ENCODE data around the gene RPL31. TPM values are rescaled to one million over a fixed set of nuclear protein-coding genes. Genes with fewer than 3 reads are reported as not detected.

Gene RPL31
- polyA plus RNA-seq, 4 donors: 2,275 to 7,641 (median 4,031) TPM

GRCh38 chr2:100976645-100977391 lies 25.3 kb upstream of the RPL31 start:
- DNase-seq (no peak), FAIRE-seq (no peak)
- WGBS, 3 donors: 78 to 91% (median 84%) methylated on average over 19 of the region's 19 CpGs
- Histone ChIP-seq H3K9me3 (ENCODE audit: control insufficient read depth in 2 of 2, insufficient read depth in 1 of 2, low read depth in 1 of 2, low read length in 1 of 2) (no peaks in the 10 kb centered on the region), H3K4me1 (ENCODE audit: control insufficient read depth in 3 of 3, insufficient read depth in 2 of 3, low read depth in 1 of 3, low read length in 2 of 3) (no peaks in the 10 kb centered on the region), H3K27me3 (ENCODE audit: control insufficient read depth in 3 of 3, insufficient read depth in 3 of 3, low read length in 3 of 3) (no peaks in the 10 kb centered on the region), H3K4me3 (ENCODE audit: low read depth in 1 of 3, low read length in 3 of 3) (no peak overlapping the region), H3K27ac (ENCODE audit: low read depth in 1 of 3, low read length in 2 of 3) (no peak overlapping the region), H3K36me3 (ENCODE audit: control insufficient read depth in 3 of 3, insufficient read depth in 2 of 3, low read depth in 1 of 3, low read length in 3 of 3) (peaks cover 2 to 49% (median 26%) of the 10 kb centered on the region in 3 donors)

DNA sequence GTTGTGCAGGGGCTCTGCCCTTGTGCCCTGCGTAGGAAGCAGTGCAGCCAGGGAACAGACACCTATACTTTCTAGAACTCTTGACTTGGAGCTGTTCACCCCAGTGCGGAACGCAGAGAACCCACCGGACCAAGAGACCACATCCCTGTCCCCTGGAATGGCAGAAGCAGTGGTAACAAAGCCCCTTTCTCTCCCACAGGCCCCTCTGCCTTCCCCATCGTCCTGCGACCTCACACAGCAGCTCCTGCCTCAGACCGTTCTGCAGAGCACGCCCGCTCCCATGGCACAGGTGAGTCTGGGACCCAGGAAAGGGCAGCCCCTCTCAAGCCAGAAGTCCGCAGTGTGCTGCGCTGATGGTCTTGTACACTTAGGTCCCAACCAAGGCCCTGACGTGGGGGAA lies 24.6 kb upstream of the RPL31 start:
- no peak overlapping the region for H3K27ac ChIP-seq (ENCODE audit: low read depth in 1 of 3, low read length in 2 of 3)
- H3K4me1 ChIP-seq (ENCODE audit: control insufficient read depth in 3 of 3, insufficient read depth in 2 of 3, low read depth in 1 of 3, low read length in 2 of 3): no peaks in the 10 kb centered on the region
- no peak for FAIRE-seq
- WGBS, 3 donors: 88 to 92% (median 89%) methylated on average over 12 of the region's 12 CpGs
- no peak overlapping the region for H3K4me3 ChIP-seq (ENCODE audit: low read depth in 1 of 3, low read length in 3 of 3)
- peaks cover 2 to 56% (median 26%) of the 10 kb centered on the region in 3 donors for H3K36me3 ChIP-seq (ENCODE audit: control insufficient read depth in 3 of 3, insufficient read depth in 2 of 3, low read depth in 1 of 3, low read length in 3 of 3)
- no peak for DNase-seq
- H3K27me3 ChIP-seq (ENCODE audit: control insufficient read depth in 3 of 3, insufficient read depth in 3 of 3, low read length in 3 of 3): no peaks in the 10 kb centered on the region
- H3K9me3 ChIP-seq (ENCODE audit: control insufficient read depth in 2 of 2, insufficient read depth in 1 of 2, low read depth in 1 of 2, low read length in 1 of 2): no peaks in the 10 kb centered on the region

DNA sequence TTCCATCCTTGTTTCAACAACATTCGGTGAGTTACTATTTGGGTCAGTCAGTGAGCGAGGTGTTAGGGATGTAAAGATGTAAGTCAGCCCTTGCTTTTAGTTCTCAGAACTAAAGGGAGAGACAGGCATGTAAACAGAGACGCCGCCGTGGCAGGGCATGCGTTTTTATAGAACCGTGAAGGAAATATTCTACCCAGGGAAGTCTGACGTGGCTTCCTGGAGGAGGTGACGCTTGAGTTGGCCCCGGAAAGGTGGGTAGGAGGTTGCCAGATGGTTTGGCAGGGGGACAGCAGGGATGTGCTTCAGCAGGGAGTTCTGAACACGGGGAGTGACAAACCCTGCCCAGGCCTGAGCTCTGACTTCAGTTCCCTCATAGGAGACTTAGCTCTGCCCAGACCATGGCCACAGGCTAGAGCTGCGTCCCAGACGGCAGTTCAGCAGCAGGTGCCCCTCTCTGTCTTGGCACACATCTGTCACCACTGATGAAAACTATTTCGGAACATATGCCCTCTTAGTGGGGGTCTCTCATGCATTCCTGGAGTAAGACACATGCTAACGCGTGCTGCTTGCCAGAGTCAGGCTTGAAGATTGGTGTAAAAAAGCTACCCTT lies 23.4 kb upstream of the RPL31 start:
- Histone ChIP-seq H3K4me3 (ENCODE audit: low read depth in 1 of 3, low read length in 3 of 3) (no peak overlapping the region), H3K27ac (ENCODE audit: low read depth in 1 of 3, low read length in 2 of 3) (no peak overlapping the region), H3K36me3 (ENCODE audit: control insufficient read depth in 3 of 3, insufficient read depth in 2 of 3, low read depth in 1 of 3, low read length in 3 of 3) (peaks cover 2 to 61% (median 23%) of the 10 kb centered on the region in 3 donors), H3K4me1 (ENCODE audit: control insufficient read depth in 3 of 3, insufficient read depth in 2 of 3, low read depth in 1 of 3, low read length in 2 of 3) (no peaks in the 10 kb centered on the region), H3K9me3 (ENCODE audit: control insufficient read depth in 2 of 2, insufficient read depth in 1 of 2, low read depth in 1 of 2, low read length in 1 of 2) (no peaks in the 10 kb centered on the region), H3K27me3 (ENCODE audit: control insufficient read depth in 3 of 3, insufficient read depth in 3 of 3, low read length in 3 of 3) (no peaks in the 10 kb centered on the region)
- WGBS, 3 donors: 77 to 90% (median 83%) methylated on average over 16 of the region's 16 CpGs
- no peak for FAIRE-seq
- no peak for DNase-seq

DNA sequence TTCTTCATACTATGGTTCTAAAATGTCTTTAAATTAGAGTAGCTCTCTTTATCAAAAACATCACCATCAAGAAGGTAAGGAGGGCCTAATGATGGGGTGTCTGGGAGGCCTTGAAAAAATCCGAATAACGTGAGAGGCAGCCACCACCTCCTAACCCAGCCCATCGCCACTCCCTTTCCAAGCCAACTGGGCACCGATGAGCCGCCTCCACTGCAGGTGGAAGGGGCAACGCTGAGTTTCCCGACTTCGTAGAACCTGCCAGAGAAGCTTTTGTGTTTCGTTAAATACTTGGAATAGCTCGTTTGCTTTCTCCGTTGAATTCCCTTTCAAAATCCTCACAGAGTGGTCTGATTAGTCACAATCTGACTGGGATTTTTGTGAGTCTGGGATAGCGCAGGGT lies 22.0 kb upstream of the RPL31 start:
- Histone ChIP-seq H3K27me3 (ENCODE audit: control insufficient read depth in 3 of 3, insufficient read depth in 3 of 3, low read length in 3 of 3) (no peaks in the 10 kb centered on the region), H3K9me3 (ENCODE audit: control insufficient read depth in 2 of 2, insufficient read depth in 1 of 2, low read depth in 1 of 2, low read length in 1 of 2) (no peaks in the 10 kb centered on the region), H3K4me1 (ENCODE audit: control insufficient read depth in 3 of 3, insufficient read depth in 2 of 3, low read depth in 1 of 3, low read length in 2 of 3) (no peaks in the 10 kb centered on the region), H3K4me3 (ENCODE audit: low read depth in 1 of 3, low read length in 3 of 3) (no peak overlapping the region), H3K36me3 (ENCODE audit: control insufficient read depth in 3 of 3, insufficient read depth in 2 of 3, low read depth in 1 of 3, low read length in 3 of 3) (peaks cover 2 to 53% (median 15%) of the 10 kb centered on the region in 3 donors), H3K27ac (ENCODE audit: low read depth in 1 of 3, low read length in 2 of 3) (no peak overlapping the region)
- WGBS, 3 donors: 89 to 92% (median 92%) methylated on average over 12 of the region's 12 CpGs
- no peak for FAIRE-seq
- no peak for DNase-seq

GRCh38 chr2:100981011-100981410 lies 21.1 kb upstream of the RPL31 start:
- no peaks in the 10 kb centered on the region for H3K9me3 ChIP-seq (ENCODE audit: control insufficient read depth in 2 of 2, insufficient read depth in 1 of 2, low read depth in 1 of 2, low read length in 1 of 2)
- no peak overlapping the region for H3K27ac ChIP-seq (ENCODE audit: low read depth in 1 of 3, low read length in 2 of 3)
- WGBS, 3 donors: 66 to 76% (median 73%) methylated on average over 2 of the region's 2 CpGs
- DNase-seq: peak in 1 of 2 donors; percentile 39
- no peaks in the 10 kb centered on the region for H3K4me1 ChIP-seq (ENCODE audit: control insufficient read depth in 3 of 3, insufficient read depth in 2 of 3, low read depth in 1 of 3, low read length in 2 of 3)
- FAIRE-seq: no peak
- no peaks in the 10 kb centered on the region for H3K27me3 ChIP-seq (ENCODE audit: control insufficient read depth in 3 of 3, insufficient read depth in 3 of 3, low read length in 3 of 3)
- H3K36me3 ChIP-seq (ENCODE audit: control insufficient read depth in 3 of 3, insufficient read depth in 2 of 3, low read depth in 1 of 3, low read length in 3 of 3): peaks cover 2 to 46% (median 7%) of the 10 kb centered on the region in 3 donors
- H3K4me3 ChIP-seq (ENCODE audit: low read depth in 1 of 3, low read length in 3 of 3): no peak overlapping the region

DNA sequence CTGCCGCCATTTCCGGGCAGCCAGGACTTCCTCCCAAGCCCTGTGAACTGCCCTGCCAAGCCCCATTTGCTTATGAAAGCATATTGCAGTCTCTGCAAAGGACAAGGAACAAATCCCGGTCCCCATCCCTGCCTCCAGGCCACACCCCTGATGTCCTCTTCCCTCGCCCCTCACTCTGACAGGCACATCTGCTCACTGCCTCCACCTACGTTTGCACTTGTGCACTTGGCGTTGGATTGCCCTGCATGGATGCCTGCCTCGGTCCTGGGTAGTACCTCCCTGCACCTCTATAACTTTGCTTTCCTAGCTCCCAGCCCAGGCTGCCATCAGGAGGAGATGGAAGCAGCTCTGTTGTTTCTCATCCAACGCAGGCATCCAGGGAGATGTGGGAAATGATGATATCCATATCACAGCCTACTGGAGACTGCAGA lies 19.6 kb upstream of the RPL31 start:
- no peaks in the 10 kb centered on the region for H3K9me3 ChIP-seq (ENCODE audit: control insufficient read depth in 2 of 2, insufficient read depth in 1 of 2, low read depth in 1 of 2, low read length in 1 of 2)
- H3K4me3 ChIP-seq (ENCODE audit: low read depth in 1 of 3, low read length in 3 of 3): no peak overlapping the region
- no peak for FAIRE-seq
- DNase-seq: no peak
- H3K27ac ChIP-seq (ENCODE audit: low read depth in 1 of 3, low read length in 2 of 3): no peak overlapping the region
- H3K27me3 ChIP-seq (ENCODE audit: control insufficient read depth in 3 of 3, insufficient read depth in 3 of 3, low read length in 3 of 3): no peaks in the 10 kb centered on the region
- 79 to 83% (median 79%) methylated on average over 8 of the region's 8 CpGs for WGBS, 3 donors
- H3K36me3 ChIP-seq (ENCODE audit: control insufficient read depth in 3 of 3, insufficient read depth in 2 of 3, low read depth in 1 of 3, low read length in 3 of 3): peaks cover 5 to 37% (median 5%) of the 10 kb centered on the region in 3 donors
- H3K4me1 ChIP-seq (ENCODE audit: control insufficient read depth in 3 of 3, insufficient read depth in 2 of 3, low read depth in 1 of 3, low read length in 2 of 3): no peaks in the 10 kb centered on the region

- no peak overlapping the region for H3K4me3 ChIP-seq (ENCODE audit: low read depth in 1 of 3, low read length in 3 of 3)
- H3K36me3 ChIP-seq (ENCODE audit: control insufficient read depth in 3 of 3, insufficient read depth in 2 of 3, low read depth in 1 of 3, low read length in 3 of 3): peaks cover 3 to 40% (median 4%) of the 10 kb centered on the region in 3 donors
- no peak overlapping the region for H3K27ac ChIP-seq (ENCODE audit: low read depth in 1 of 3, low read length in 2 of 3)
- FAIRE-seq: no peak
- 88 to 92% (median 91%) methylated on average over 12 of the region's 12 CpGs for WGBS, 3 donors
- H3K27me3 ChIP-seq (ENCODE audit: control insufficient read depth in 3 of 3, insufficient read depth in 3 of 3, low read length in 3 of 3): no peaks in the 10 kb centered on the region
- no peaks in the 10 kb centered on the region for H3K9me3 ChIP-seq (ENCODE audit: control insufficient read depth in 2 of 2, insufficient read depth in 1 of 2, low read depth in 1 of 2, low read length in 1 of 2)
- DNase-seq: no peak
- H3K4me1 ChIP-seq (ENCODE audit: control insufficient read depth in 3 of 3, insufficient read depth in 2 of 3, low read depth in 1 of 3, low read length in 2 of 3): no peaks in the 10 kb centered on the region
Observed at GRCh38 chr2:100983201-100983600, 18.9 kb upstream of the RPL31 start.

- DNase-seq: no peak
- Histone ChIP-seq H3K4me3 (ENCODE audit: low read depth in 1 of 3, low read length in 3 of 3) (no peak overlapping the region), H3K4me1 (ENCODE audit: control insufficient read depth in 3 of 3, insufficient read depth in 2 of 3, low read depth in 1 of 3, low read length in 2 of 3) (no peaks in the 10 kb centered on the region), H3K36me3 (ENCODE audit: control insufficient read depth in 3 of 3, insufficient read depth in 2 of 3, low read depth in 1 of 3, low read length in 3 of 3) (peaks cover 3 to 40% (median 8%) of the 10 kb centered on the region in 3 donors), H3K9me3 (ENCODE audit: control insufficient read depth in 2 of 2, insufficient read depth in 1 of 2, low read depth in 1 of 2, low read length in 1 of 2) (no peaks in the 10 kb centered on the region), H3K27ac (ENCODE audit: low read depth in 1 of 3, low read length in 2 of 3) (no peak overlapping the region), H3K27me3 (ENCODE audit: control insufficient read depth in 3 of 3, insufficient read depth in 3 of 3, low read length in 3 of 3) (no peaks in the 10 kb centered on the region)
- no peak for FAIRE-seq
- WGBS, 3 donors: 72 to 79% (median 77%) methylated on average over 11 of the region's 11 CpGs
Observed at GRCh38 chr2:100983684-100984310, 18.3 kb upstream of the RPL31 start.
